HG03571 (cell line): ENCODE measurements around the gene GOLGA8B.
"Not testable (repeated sequence)": the region's sequence is repeated elsewhere in the genome, so short reads cannot be mapped to it uniquely, and the experiment has no call there.

Source experiments
- ATAC-seq: cut with Tn5 transposase; IDR thresholded peaks from one replicate; pipeline ENCODE4 v1.9.1; 2021; ENCODE audit not compliant: unreplicated experiment

GOLGA8B gene

GRCh38 chr15:34598799-34599585 lies 15.5 kb upstream of the GOLGA8B start:
- no peak for ATAC-seq

GRCh38 chr15:34597316-34597715 lies 13.9 kb upstream of the GOLGA8B start:
- ATAC-seq = no peak

GRCh38 chr15:34594361-34594760 lies 10.9 kb upstream of the GOLGA8B start:
- ATAC-seq = no peak

DNA sequence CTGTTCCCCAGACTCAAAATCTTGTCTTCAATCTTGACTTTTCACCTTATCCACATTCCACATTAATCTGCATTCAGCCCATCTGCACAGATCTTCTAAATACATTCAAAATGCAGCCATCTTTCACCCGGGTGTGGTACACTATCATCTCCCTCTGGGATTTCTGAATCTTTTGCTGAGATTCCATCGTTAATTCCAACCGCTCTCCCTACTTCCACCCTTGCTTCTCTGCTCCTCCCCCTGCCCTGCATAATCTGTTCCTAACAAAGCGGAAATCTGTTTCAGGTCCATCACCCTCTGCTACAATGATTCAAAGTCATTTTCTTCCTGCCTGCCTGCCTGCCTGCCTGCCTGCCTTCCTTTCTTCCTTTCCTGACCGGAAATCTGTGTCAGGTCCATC lies 7.9 kb upstream of the GOLGA8B start:
- no peak for ATAC-seq

DNA sequence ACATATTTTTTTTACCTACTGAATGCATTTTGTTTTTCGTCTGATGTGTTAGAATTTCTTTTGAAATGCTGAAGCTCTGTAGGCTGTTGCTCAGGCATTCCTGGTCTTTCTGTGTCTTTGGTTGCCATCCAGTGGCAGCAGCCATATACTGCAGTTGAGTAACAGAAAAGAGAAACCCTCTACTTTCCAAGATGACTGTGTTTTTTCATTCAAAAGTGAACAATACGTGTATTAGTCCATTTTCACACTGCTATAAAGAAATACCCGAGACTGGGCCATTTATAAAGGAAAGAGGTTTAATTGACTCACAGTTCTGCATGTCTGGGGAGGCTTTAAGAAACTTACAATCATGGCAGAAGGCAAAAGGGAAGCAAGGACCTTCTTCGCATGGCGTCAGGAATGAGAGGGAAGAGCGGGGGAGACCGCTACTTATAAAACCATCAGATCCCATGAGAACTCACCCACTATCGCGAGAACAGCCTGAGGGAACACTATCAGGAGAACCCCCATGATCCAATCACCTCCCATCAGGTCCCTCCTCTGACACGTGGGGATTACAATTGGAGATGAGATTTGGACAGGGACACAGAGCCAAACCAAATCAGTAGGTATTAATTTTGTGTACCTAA lies 4.7 kb upstream of the GOLGA8B start:
- ATAC-seq = peak; percentile 40

GRCh38 chr15:34585966-34586365 lies 2.5 kb upstream of the GOLGA8B start:
- not testable (repeated sequence) for ATAC-seq

GRCh38 chr15:34584996-34585395 lies 1.5 kb upstream of the GOLGA8B start:
- ATAC-seq = no peak

DNA sequence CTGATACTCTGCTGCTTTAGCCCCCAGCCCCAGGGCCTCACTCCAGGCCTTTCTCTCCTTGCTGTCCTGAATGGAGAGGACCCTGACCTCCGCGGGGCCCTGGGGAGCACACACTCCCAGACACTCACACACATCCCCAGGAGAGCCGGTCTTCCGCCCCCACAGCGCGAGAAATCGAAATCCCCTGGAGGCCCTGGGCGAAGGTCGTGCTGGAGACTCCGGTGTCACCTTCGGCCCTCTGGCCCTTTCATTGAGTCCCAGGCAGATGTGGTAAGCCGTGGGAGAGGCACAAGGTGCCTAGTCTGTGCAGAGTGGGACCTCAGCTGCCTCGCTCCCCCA lies 848 bp upstream of the GOLGA8B start:
- ATAC-seq = peak; percentile 0

GRCh38 chr15:34582461-34583371 lies 735 bp downstream of the GOLGA8B start:
- peak; percentile 54 for ATAC-seq

DNA sequence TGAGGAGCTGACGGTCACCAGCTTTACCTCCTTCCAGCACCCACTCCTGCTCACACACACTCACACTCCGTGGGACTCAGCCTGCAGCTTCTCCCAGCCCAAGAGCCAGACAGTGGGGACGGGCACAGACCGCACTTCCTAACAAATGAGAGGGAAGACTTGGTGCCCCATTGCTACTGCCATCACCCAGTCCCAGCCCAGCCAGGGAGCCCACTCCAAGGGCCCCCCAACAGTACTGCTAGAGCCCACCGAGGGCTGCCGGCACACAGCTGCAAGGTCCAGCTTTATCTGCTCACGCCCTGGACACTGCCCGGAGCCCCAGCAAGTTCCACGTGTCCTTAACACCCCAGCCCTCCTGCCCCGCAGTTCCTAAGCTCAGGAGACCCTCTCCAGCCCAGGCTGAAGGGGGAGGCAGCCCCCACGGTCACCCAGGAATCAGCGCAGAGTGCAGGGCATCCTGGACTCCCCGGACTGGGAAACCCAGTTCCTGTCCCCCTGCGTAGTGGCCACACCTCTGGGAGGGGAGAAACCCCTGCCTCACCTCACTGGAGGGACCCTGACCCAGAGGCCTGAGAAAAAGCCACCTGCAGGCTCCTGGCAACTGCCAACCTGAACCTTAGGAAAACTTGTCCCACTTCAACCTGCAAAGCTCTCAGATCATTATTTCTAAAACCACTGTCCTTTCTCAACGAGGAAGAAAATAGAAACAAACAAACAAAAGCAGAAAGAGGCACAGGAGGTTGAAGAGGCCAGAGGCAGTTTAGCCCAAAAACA lies 1.6 kb downstream of the GOLGA8B start:
- ATAC-seq = not testable (repeated sequence)

- no peak for ATAC-seq
These were observed 2.4 kb downstream of the GOLGA8B start for GRCh38 chr15:34581043-34581365.

GRCh38 chr15:34580251-34581042 lies 3.0 kb downstream of the GOLGA8B start:
- not testable (repeated sequence) for ATAC-seq

DNA sequence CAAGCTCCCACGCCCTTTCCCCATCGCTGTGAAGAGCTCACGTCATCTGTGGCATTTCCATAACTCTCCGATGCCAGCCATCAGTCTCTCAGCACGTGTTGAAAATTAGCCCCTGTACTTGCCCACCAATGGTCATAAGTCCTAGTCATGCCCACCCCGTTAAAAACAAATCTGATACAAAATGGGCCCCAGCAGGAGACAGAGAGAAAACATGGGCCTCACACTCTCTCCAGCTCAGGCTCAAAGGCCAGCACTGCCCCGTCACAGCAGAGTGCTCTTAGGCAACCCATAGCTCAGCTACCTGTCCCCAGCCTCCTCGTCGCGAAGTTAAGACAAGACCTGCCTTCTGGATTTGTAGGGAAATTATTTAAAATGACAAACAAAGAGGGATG lies 5.2 kb downstream of the GOLGA8B start:
- no peak for ATAC-seq

DNA sequence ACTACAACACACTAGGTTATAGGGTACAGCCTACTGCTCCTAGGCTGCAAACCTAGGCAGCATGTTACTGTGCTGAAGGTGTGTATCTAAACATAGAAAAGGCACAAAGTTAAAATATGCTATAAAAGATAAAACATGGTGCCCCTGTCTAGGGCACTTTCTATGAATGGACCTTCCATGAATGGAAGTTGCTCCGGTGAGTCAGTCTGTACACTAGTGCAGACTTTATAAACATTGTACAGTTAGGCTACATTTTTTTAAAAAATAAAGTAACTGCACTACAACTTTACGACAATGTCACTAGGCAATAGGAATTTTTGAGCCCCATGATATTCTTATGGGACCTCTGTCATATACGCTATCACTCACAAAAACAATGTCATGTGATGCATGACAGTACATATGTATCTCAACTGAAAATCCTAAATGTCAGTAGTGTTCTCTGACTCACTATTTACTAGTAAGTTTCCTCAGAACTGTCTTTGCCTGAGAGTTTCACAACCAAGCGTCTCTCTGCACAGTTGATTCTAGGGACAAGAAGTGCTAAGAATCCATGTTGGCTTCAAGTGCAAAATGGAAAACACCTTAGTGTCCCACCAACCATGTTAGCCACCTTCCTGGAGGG lies 5.7 kb downstream of the GOLGA8B start:
- ATAC-seq = not testable (repeated sequence)

- not testable (repeated sequence) for ATAC-seq
These were observed 8.4 kb downstream of the GOLGA8B start for GRCh38 chr15:34575035-34575434.

GRCh38 chr15:34572921-34573320 lies 10.5 kb downstream of the GOLGA8B start:
- not testable (repeated sequence) for ATAC-seq

DNA sequence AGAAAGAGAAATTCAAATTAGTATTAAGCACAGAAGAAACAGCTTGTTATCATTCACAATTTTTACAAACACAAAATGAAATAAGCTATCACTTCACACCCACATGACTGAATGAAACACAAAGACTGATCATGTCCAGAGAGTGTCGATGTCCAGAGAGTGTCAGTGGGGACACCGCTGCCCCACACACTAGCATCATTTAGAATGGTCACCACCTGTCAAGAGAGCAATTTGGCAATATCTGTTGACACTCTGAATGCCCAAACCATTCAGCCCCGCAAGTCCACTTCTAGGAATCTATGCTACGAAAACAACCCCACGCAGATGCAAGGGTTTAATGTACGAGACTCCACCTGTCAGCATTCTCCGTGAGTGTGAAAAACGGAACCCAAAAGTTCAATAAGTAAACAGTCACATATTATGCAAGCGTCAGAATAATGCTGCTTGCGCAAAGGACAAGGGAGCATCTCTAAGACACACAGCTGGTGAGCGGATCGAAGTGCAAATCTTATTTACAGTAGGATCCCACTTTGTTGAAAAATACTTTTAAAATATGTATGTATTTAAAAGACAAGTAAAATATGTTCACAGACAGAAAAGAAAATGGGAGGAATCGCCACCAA lies 11.3 kb downstream of the GOLGA8B start:
- not testable (repeated sequence) for ATAC-seq

GRCh38 chr15:34569670-34570396 lies 13.6 kb downstream of the GOLGA8B start:
- ATAC-seq = not testable (repeated sequence)

- not testable (repeated sequence) for ATAC-seq
These were observed 16.3 kb downstream of the GOLGA8B start for GRCh38 chr15:34567174-34567573.
